ENCODE data around the gene PPP2R2C. TPM values are rescaled to one million over a fixed set of nuclear protein-coding genes. Genes with fewer than 3 reads are reported as not detected.

Gene PPP2R2C
- polyA plus RNA-seq, 1 donor (not counting 4 experiments of a cell fraction or from before 2014, with no cell fraction given): 12.3 TPM

GRCh38 chr4:6460876-6461275 lies 11.5 kb downstream of the PPP2R2C start:
- no peak for DNase-seq (ENCODE audit: low read depth, low spot score)
- Histone ChIP-seq H3K9me1 (ENCODE audit: control insufficient read depth, extremely low read depth, insufficient read depth, low read length) (no peaks in the 10 kb centered on the region), H4K20me1 (ENCODE audit: control insufficient read depth, extremely low read depth, insufficient read depth, low read length) (no peaks in the 10 kb centered on the region), H2AFZ (ENCODE audit: control insufficient read depth, low read length) (no peak overlapping the region), H3K4me3 (ENCODE audit: control insufficient read depth in 2 of 3, extremely low read depth in 1 of 3, insufficient read depth in 2 of 3, low read depth in 1 of 3, low read length in 3 of 3) (no peak overlapping the region), H3K27me3 (ENCODE audit: control insufficient read depth, extremely low read depth, insufficient read depth, low read length) (no peaks in the 10 kb centered on the region), H3K9me3 (ENCODE audit: control insufficient read depth, low read depth, low read length) (no peaks in the 10 kb centered on the region), H3K4me2 (ENCODE audit: control insufficient read depth, extremely low read depth, insufficient read depth, low read depth, low read length) (no peak overlapping the region), H3K4me1 (ENCODE audit: control insufficient read depth, extremely low read depth, insufficient read depth, low read length) (no peaks in the 10 kb centered on the region), H3K79me2 (ENCODE audit: control insufficient read depth, insufficient read depth, low read length) (peaks cover 3% of the 10 kb centered on the region), H3K27ac (ENCODE audit: control insufficient read depth, insufficient read depth, low read length) (no peak overlapping the region), H3K9ac (ENCODE audit: control insufficient read depth, extremely low read depth, insufficient read depth, low read length) (no peak overlapping the region), H3K36me3 (ENCODE audit: control insufficient read depth in 2 of 2, extremely low read depth in 1 of 2, insufficient read depth in 2 of 2, low read length in 2 of 2) (no peaks in the 10 kb centered on the region)
- no peak for TF ChIP-seq CTCF (optimal IDR thresholded peaks at IDR 0.05 in 1 of 3, IDR thresholded peaks at IDR 0.05 in 1 of 3, conservative IDR thresholded peaks at IDR 0.05 in 1 of 3; ENCODE audit: extremely low read depth in 1 of 3, insufficient read depth in 2 of 3, low read length in 3 of 3)
- no peak for TF ChIP-seq EZH2 (IDR thresholded peaks at IDR 0.05; ENCODE audit: low read length)
- dilution Hi-C loops (cut with MboI; ENCODE audit: extremely low pct_ligation_motif_present, low sequenced_read_pairs): no loop called here
- FAIRE-seq: no peak

- DNase-seq (ENCODE audit: low read depth, low spot score): peak; percentile 65
- Histone ChIP-seq H2AFZ (ENCODE audit: control insufficient read depth, low read length) (no peak overlapping the region), H3K79me2 (ENCODE audit: control insufficient read depth, insufficient read depth, low read length) (peaks cover under 1% of the 10 kb centered on the region), H3K36me3 (ENCODE audit: control insufficient read depth in 2 of 2, extremely low read depth in 1 of 2, insufficient read depth in 2 of 2, low read length in 2 of 2) (no peaks in the 10 kb centered on the region), H3K9ac (ENCODE audit: control insufficient read depth, extremely low read depth, insufficient read depth, low read length) (no peak overlapping the region), H3K27me3 (ENCODE audit: control insufficient read depth, extremely low read depth, insufficient read depth, low read length) (no peaks in the 10 kb centered on the region), H3K4me3 (ENCODE audit: control insufficient read depth in 2 of 3, extremely low read depth in 1 of 3, insufficient read depth in 2 of 3, low read depth in 1 of 3, low read length in 3 of 3) (no peak overlapping the region), H3K4me1 (ENCODE audit: control insufficient read depth, extremely low read depth, insufficient read depth, low read length) (no peaks in the 10 kb centered on the region), H3K27ac (ENCODE audit: control insufficient read depth, insufficient read depth, low read length) (no peak overlapping the region), H3K9me3 (ENCODE audit: control insufficient read depth, low read depth, low read length) (no peaks in the 10 kb centered on the region), H3K9me1 (ENCODE audit: control insufficient read depth, extremely low read depth, insufficient read depth, low read length) (no peaks in the 10 kb centered on the region), H4K20me1 (ENCODE audit: control insufficient read depth, extremely low read depth, insufficient read depth, low read length) (no peaks in the 10 kb centered on the region), H3K4me2 (ENCODE audit: control insufficient read depth, extremely low read depth, insufficient read depth, low read depth, low read length) (no peak overlapping the region)
- dilution Hi-C loops (cut with MboI; ENCODE audit: extremely low pct_ligation_motif_present, low sequenced_read_pairs): no loop called here
- FAIRE-seq: peak; percentile 32
- TF ChIP-seq EZH2 (IDR thresholded peaks at IDR 0.05; ENCODE audit: low read length) (no peak), CTCF (optimal IDR thresholded peaks at IDR 0.05 in 1 of 3, IDR thresholded peaks at IDR 0.05 in 1 of 3, conservative IDR thresholded peaks at IDR 0.05 in 1 of 3; ENCODE audit: extremely low read depth in 1 of 3, insufficient read depth in 2 of 3, low read length in 3 of 3) (no peak)
These were observed 13.9 kb downstream of the PPP2R2C start for GRCh38 chr4:6458528-6458927.
